GM23338 (cell line): ENCODE data around the gene TUBG2.

Source experiments
- CREB1 ChIP-seq: fragments of 250-450 bp; sonication (Bioruptor Pico); IDR thresholded peaks from 2 replicates; pipeline ENCODE4 v1.5.0; 2020; ENCODE audit warnings: low read depth, mild to moderate bottlenecking, moderate library complexity
- EZH2 ChIP-seq: fragments of 200-600 bp; sonication (generic); IDR thresholded peaks from one replicate; pipeline ENCODE4 v1.8.0; 2017; ENCODE audit warnings: antibody characterized with exemption, mild to moderate bottlenecking, low read depth; ENCODE audit not compliant: unreplicated experiment
- EZH2phosphoT487 ChIP-seq: fragments of 200-600 bp; sonication (generic); IDR thresholded peaks from one replicate; pipeline ENCODE4 v1.8.1; 2018; ENCODE audit warnings: antibody characterized with exemption; ENCODE audit not compliant: unreplicated experiment
- JUNB ChIP-seq: IDR thresholded peaks from one replicate; pipeline ENCODE4 v1.6.1; 2016; ENCODE audit warnings: antibody characterized with exemption; ENCODE audit not compliant: unreplicated experiment
- POLR2AphosphoS5 ChIP-seq: IDR thresholded peaks from 2 replicates; pipeline ENCODE4 v1.6.1; 2016; ENCODE audit warnings: antibody characterized with exemption, low read depth
- ZNF114 ChIP-seq: fragments of 250-450 bp; sonication (Bioruptor Pico); IDR thresholded peaks from 2 replicates; pipeline ENCODE4 v1.5.0; 2020; ENCODE audit warnings: mild to moderate bottlenecking, moderate library complexity
- TF ChIP-seq, protein P1 (sequence below), 2 experiments: fragments of 200-600 bp in 1 of 2; sonication (generic) in 1 of 2; conservative IDR thresholded peaks; 2 replicates each; pipeline versions ENCODE4 v1.5.1 to v1.6.1; 2016 to 2017; ENCODE audit warnings: antibody characterized with exemption in 2 of 2, low read depth in 2 of 2, mild to moderate bottlenecking in 2 of 2, moderate library complexity in 1 of 2
- TF ChIP-seq, protein P2 (sequence below): IDR thresholded peaks from 2 replicates; pipeline ENCODE4 v1.6.1; 2016; ENCODE audit warnings: antibody characterized with exemption
- TF ChIP-seq, protein P3 (sequence below): IDR thresholded peaks from one replicate; pipeline ENCODE4 v1.6.1; 2018; ENCODE audit warnings: antibody characterized with exemption; ENCODE audit not compliant: unreplicated experiment

DNA sequence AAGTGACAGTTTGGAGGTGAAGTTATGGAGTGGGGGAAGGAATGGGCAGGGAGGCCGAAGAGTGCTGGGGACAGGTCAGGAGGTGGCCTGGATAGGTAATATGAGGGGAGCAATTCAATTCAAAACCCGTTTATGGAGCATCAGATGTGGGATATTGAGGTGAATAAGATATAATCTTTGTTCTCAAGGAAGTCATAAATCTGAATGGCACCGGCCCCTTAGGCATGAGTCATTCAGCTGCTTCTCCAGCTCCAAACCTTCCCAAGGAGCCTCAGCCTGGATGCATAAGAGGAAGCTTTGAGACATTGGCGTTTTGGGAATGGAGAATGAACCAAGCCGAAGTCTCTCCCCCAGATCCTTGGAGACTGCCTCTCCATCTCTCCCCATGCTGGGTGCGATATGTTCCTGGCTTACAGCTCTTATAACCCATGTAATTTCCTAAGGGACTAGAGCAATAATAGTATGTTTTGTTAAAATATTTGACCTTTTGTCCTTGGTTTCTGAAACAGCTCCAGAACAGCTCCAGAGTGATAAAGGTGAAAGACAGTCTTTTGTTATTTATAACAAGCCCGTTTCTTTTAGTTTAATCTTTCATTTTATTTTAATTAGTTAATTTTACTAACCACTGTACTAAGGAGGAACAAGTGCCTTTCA, 1.7 kb downstream of the TUBG2 start:
- TF ChIP-seq, protein P1, sequence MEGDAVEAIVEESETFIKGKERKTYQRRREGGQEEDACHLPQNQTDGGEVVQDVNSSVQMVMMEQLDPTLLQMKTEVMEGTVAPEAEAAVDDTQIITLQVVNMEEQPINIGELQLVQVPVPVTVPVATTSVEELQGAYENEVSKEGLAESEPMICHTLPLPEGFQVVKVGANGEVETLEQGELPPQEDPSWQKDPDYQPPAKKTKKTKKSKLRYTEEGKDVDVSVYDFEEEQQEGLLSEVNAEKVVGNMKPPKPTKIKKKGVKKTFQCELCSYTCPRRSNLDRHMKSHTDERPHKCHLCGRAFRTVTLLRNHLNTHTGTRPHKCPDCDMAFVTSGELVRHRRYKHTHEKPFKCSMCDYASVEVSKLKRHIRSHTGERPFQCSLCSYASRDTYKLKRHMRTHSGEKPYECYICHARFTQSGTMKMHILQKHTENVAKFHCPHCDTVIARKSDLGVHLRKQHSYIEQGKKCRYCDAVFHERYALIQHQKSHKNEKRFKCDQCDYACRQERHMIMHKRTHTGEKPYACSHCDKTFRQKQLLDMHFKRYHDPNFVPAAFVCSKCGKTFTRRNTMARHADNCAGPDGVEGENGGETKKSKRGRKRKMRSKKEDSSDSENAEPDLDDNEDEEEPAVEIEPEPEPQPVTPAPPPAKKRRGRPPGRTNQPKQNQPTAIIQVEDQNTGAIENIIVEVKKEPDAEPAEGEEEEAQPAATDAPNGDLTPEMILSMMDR (conservative IDR thresholded peaks at IDR 0.05; ENCODE audit: low read depth in 2 of 2), result no peak
- TF ChIP-seq POLR2AphosphoS5 (no peak), EZH2phosphoT487 (no peak), EZH2 (no peak), CREB1 (CRISPR knock-in tag) (no peak), JUNB (no peak), ZNF114 (CRISPR knock-in tag) (no peak)
- TF ChIP-seq, protein P2, sequence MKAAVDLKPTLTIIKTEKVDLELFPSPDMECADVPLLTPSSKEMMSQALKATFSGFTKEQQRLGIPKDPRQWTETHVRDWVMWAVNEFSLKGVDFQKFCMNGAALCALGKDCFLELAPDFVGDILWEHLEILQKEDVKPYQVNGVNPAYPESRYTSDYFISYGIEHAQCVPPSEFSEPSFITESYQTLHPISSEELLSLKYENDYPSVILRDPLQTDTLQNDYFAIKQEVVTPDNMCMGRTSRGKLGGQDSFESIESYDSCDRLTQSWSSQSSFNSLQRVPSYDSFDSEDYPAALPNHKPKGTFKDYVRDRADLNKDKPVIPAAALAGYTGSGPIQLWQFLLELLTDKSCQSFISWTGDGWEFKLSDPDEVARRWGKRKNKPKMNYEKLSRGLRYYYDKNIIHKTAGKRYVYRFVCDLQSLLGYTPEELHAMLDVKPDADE, result no peak
- TF ChIP-seq, protein P3, sequence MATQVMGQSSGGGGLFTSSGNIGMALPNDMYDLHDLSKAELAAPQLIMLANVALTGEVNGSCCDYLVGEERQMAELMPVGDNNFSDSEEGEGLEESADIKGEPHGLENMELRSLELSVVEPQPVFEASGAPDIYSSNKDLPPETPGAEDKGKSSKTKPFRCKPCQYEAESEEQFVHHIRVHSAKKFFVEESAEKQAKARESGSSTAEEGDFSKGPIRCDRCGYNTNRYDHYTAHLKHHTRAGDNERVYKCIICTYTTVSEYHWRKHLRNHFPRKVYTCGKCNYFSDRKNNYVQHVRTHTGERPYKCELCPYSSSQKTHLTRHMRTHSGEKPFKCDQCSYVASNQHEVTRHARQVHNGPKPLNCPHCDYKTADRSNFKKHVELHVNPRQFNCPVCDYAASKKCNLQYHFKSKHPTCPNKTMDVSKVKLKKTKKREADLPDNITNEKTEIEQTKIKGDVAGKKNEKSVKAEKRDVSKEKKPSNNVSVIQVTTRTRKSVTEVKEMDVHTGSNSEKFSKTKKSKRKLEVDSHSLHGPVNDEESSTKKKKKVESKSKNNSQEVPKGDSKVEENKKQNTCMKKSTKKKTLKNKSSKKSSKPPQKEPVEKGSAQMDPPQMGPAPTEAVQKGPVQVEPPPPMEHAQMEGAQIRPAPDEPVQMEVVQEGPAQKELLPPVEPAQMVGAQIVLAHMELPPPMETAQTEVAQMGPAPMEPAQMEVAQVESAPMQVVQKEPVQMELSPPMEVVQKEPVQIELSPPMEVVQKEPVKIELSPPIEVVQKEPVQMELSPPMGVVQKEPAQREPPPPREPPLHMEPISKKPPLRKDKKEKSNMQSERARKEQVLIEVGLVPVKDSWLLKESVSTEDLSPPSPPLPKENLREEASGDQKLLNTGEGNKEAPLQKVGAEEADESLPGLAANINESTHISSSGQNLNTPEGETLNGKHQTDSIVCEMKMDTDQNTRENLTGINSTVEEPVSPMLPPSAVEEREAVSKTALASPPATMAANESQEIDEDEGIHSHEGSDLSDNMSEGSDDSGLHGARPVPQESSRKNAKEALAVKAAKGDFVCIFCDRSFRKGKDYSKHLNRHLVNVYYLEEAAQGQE, result no peak
